ENCODE results near the gene KIDINS220.
A peak's percentile ranks its signal among the peaks of the same experiment; 100 is the strongest.

Gene KIDINS220

DNA sequence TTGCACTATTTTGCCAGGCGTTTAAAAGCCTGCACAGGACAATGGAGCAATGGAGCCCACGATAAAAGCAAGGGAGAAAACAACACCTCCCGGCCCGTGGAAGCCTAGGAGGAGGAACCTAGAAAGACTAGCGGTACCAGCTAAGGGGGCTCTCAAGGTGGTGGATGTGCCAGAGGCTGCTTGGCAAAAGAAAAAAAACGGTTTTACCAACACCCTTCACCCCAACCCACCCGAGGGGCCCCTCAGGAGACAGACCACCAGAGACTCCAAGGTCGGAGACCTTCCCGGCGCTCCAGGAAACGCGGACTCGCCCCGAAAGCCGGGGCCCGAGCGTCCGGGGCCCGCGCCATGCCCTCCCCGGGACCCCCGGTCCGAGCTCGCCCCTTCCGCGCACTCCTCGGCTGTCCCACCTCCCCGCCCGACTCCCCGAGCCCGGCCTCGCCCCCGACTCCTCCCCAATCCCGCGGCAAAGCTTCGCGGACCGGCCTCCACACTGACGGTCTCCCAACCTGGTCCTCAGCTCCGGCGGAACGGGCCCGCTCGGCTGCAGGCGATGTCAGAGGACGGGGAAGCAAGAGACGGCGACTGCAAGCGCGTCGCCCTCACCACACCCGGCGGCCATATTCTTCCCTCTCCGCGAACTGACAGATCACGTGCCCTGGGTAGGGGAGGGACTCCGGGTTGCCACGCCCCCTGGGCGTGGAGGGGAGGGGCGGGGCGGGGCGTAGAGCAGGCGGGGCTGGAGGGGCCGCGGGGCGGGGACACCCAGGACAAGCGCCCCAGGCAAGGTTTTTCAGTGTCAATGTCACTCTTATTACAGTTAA lies at the start of gene KIDINS220:
Gene KIDINS220, minus strand, starts transcription at position 643 of the 824 bp plus-strand sequence. CDS start 10,520 bp downstream, outside the sequence.
- FAIRE-seq (peak; percentile 82), DNase-seq (ENCODE audit: insufficient read length, low spot score) (peak; percentile 96)

DNA sequence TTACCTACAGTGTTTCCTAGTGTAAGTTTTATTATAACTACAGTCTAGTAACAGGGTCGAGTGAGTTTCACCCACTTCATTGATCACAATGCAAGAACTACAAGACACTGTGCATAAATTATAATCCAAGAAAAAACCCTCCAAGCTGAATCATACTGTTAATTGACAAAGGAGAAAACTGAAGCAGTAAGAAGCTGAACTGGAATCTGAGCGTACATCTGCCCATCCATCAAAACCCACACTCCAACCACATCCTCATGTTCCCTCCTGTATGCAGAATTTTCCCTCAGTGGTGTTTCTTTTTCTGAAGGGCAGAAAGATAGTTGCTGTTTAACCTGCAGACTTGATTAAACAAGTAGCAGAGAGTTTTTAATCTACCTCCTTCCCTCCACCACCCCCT lies 49.5 kb upstream of the KIDINS220 start:
- DNase-seq (ENCODE audit: insufficient read length, low spot score) (no peak), FAIRE-seq (no peak)

DNA sequence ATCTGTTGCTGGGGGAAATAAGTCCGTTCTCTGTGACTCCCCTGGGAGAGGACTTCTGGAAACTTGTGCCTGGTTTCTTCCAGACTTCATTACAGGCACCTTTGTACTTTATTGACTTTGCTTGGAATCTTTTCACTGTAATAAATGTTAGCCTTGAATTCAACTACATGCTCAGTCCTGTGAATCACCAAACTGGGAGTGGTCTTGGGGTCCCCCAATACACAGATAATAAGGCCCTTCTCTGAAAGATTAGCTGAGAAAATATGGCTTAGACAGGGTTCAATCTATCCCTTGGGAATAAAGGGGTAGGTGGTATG lies 48.7 kb upstream of the KIDINS220 start:
- DNase-seq (ENCODE audit: insufficient read length, low spot score) = no peak
- no peak for FAIRE-seq

DNA sequence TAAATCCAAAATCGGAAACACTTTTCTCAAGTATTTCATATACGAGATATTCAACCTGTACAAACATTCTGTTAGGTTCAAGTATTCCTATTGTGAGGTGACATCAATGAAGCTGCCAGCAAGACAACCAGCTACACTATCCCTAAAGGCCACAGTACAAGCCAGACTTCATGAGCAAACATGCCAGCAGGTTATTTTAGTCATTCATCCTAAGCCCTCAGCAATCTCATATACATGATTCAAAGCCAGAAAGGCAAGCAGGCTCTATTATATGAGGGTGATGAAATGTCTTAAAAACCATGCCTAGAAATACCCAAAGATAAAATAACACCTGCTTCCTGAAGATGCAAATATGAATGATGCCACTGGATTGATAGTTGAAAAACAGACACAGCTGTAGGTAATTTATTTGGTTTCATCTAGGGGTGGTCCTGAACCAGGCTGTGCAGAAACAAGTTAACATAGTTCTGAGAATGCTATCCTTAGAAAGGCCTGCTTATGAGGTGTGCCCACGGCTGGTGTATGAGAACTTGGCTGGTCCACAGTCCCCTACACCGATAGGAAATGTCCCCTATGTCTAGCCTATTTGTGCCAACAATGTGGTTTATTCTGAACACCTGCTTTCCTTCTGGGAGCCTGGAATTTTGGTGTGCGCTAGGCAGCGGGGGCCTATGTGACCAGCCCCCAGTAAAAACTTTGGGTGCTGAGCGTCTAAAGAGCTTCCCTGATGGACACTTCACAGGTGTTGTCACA lies 48.2 kb upstream of the KIDINS220 start:
- FAIRE-seq (no peak), DNase-seq (ENCODE audit: insufficient read length, low spot score) (no peak)

DNA sequence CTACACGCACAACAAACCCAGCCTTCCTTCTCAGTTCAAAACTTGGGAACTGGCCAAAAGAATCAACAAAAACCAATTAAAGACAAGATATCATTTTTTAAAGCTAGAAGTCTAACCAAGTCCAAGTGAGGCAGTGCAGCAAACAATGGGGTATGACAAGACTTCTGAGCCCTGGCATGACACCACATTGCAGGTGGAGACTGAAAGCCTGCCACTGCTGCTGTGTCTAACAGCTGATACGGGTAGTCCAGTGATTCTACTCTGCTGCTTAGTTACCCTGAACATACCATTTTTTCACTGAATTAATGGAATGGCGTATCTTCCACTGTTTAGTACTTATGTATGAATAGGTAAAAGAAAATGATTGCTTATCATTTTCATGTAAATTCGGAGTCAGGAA lies 47.4 kb upstream of the KIDINS220 start:
- FAIRE-seq (no peak), DNase-seq (ENCODE audit: insufficient read length, low spot score) (no peak)

DNA sequence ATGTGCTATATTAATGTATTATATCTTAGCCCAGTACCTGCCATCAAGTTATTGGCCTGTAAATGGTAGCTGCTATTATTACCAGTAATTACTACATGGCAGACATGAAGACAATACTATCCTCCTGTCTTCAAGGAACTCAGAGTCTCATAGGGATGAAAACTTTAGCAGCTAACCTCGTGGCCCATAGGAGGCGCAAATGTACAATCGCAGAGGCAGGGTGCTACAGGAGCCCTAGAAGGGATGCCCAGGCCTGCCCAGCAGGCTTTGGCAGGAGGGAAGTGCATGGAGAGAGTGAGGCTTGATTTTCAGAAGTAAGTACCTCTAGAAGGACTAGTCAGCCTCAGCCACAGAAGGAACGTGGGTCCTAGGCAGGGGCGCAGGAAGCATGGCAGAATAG lies 44.7 kb upstream of the KIDINS220 start:
- FAIRE-seq (no peak), DNase-seq (ENCODE audit: insufficient read length, low spot score) (no peak)

DNA sequence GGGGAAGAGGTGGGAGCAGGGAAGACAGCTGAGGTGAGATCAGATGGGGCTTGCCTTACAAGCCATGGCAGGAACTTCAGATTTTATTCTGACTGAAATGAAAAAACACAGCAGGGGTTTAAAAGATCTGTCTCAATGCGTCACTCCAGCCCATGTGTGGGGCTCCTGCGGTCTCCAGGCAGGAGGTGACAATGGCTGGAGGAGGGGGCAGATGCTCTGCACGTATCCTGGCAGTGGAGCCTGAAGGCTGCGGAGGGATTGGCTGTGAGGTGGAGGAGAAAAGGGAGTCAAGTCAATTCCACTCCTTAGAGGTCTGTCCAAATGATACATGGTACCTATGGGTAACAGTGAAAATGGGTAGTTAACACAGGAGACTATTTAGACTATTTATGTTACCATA lies 40.5 kb upstream of the KIDINS220 start:
- no peak for FAIRE-seq
- no peak for DNase-seq (ENCODE audit: insufficient read length, low spot score)

DNA sequence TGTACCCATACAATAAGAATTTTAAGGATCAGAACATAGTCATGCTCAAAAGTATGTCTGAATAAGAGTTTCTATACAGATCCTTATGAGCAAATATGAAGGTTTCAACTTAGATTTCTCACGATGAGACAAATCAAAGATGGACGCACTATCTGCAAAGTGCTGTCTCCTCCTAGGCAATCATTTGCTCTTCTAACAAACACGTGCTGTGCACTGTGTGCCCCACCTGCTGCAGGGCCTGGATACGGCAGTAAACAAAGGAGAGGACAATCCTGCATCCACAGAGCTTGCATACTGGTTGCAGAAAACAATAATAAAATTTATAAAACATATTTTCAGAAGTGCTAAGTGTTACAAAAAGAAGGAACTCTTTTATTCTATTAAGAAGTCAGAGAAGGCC lies 39.9 kb upstream of the KIDINS220 start:
- no peak for DNase-seq (ENCODE audit: insufficient read length, low spot score)
- no peak for FAIRE-seq

DNA sequence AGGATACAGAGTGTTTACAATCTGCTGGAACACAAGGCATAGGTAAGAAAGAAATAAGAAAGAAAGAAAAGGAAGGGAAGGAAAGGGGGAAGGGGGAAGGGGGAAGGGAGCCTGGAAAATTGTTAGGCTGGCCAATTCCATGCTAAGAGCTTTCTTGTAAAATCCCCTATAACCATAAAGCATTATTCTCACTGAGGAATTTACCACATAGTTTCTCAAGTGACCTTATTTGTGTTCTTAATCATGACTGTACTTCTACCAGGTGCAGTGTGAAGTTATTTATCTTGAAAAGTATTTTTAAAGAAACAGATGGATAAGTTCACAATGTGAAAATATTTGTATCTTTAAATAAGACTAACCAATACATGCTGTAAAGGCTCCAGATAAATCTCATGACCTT lies 39.2 kb upstream of the KIDINS220 start:
- FAIRE-seq = no peak
- DNase-seq (ENCODE audit: insufficient read length, low spot score) = no peak

DNA sequence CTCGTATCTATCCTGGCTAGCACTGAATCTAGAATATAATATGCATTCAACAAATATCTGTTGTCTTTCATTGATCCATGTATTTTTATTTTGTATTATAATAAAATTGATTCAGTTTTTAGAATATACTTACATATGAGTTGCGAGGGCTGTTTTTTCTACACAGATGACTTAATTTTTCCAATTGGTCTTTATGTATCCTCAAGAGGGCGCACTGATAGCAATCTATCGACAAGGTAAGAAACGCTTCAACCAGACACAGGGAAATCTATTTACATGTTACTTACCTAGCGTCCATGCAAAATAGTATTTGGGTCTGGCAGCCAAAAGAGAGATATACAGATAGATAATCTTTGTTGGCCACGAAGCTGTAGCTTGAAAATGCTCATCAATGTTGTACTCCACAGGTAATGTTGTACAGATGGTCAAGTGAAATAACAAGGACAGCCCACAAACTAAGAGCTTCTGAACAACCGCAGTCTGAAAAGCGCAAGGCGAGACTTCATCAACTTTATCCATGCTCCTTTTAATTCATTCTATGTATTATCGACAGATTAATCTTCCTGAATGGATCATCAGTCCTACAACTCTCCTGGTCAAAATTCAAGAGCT lies 35.5 kb upstream of the KIDINS220 start:
- DNase-seq (ENCODE audit: insufficient read length, low spot score) = peak; percentile 21
- no peak for FAIRE-seq

DNA sequence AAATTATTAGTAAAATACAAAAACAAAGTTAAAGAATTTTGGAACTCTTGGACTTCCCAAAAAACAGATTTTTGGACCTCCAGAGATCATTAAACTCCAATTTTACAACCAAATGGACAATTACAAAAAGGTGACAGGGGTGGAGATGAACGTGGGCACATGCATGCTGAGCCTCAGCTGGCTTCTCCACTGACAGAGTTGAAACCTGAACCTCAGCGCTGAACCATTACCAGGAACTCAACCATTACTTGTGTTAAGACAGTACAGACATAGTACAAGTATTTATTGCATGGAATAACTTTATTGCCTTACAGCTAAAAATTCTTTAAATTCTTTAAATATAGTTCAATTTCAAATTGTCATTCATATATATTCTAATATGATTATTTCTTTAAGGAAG lies 33.0 kb upstream of the KIDINS220 start:
- FAIRE-seq (no peak), DNase-seq (ENCODE audit: insufficient read length, low spot score) (no peak)

DNA sequence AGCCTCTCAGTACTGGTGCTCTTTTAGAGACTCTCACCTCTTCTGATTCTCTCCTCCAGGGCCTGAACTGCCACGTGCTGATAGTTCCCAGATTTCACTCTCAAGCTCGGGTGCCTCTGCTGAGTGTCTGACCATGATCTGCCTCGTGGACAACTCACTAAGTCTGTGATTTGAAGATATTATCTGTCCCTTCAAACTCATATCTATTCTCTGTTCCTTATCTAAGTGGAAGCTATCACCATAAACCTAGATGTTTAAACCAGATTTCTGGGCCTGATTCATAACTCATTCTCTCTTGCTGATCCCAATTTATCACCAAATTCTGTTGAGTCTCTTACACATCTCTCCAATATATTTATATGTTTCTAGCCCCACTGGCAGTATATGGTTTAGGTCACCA lies 29.9 kb upstream of the KIDINS220 start:
- DNase-seq (ENCODE audit: insufficient read length, low spot score) = no peak
- FAIRE-seq = no peak

DNA sequence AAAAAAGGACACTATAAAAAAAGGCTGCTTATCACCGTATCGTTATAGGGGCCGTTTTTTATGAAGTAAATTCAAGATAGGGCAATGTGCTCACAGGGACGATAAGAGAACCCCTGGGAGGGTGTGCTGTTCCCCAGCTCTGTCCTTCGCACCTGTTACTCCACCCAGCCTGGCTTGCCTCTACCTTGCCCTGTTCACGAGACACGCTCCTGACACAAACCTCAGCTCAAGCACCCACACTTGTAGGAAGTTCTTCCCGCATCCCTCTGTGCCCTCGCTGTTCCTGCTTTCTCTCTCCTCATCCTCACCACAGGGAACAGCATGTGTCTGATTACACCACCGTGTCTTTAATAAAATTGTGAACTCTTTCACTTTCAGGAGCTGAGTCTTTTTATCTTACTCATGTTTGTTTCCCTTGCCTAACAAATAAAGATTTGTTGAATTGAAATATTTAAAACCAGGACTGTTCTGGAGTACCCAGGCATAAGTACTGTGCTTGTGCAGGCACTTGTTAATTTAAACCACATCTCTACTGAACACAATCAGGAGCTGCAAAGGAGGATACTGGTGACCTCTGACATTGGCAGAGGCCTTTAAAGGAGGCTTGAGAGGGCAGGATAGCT lies 26.0 kb upstream of the KIDINS220 start:
- FAIRE-seq = no peak
- no peak for DNase-seq (ENCODE audit: insufficient read length, low spot score)

DNA sequence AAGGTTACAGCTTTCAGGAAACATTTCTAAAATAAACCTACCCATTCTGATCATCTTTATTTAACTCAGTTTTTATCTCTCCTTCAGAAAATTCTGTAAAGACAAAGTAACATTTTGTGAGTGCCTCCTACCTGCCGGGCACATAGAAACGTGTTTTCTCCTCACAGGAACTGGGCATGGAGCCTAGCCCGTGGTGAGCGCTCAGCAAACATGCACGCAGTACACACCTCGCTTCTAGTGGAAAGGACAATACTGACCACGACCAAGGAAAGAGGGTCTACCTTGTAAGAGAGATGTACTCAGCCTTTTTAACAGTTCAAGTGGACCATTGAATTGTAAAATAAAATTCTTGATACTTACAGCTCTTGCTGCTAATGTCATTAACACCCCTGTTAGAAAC lies 24.8 kb upstream of the KIDINS220 start:
- no peak for DNase-seq (ENCODE audit: insufficient read length, low spot score)
- no peak for FAIRE-seq

DNA sequence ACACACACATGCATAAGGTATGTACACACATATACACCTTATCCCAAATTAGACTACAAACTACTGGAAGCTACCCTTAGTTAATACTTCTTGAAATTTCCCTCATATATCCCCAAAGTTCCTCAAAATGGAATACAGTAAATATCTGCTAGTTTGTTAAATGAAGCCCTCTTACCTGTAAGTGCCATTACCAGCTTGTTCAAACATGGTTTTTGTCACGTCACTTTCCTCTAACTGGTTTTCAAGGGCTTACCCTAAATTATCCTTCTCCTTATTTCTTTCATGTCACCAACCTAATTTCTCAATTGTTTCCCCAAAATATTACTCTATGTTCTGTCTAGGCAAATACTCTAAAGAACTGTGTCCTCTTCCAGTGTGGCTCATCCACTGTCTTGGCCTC lies 24.4 kb upstream of the KIDINS220 start:
- FAIRE-seq = no peak
- DNase-seq (ENCODE audit: insufficient read length, low spot score) = no peak

DNA sequence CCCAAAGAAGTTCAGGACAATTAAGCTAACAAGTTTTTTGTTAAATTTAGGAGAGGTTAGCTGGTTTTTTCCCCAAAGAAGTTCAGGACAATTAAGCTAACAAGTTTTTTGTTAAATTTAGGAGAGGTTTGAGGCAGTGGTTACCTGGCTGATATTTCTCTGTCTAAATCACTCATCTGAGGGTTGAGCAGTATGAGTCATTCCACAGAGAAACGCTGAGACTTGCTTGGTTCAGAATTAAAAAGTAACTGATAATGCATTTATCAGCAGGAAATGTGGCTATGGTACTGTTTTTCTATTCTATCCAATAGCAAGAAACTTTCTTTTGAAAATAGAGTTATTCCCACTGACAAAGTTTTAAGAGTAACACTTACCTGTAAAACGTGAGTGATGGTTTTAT lies 22.8 kb upstream of the KIDINS220 start:
- DNase-seq (ENCODE audit: insufficient read length, low spot score) (no peak), FAIRE-seq (no peak)

DNA sequence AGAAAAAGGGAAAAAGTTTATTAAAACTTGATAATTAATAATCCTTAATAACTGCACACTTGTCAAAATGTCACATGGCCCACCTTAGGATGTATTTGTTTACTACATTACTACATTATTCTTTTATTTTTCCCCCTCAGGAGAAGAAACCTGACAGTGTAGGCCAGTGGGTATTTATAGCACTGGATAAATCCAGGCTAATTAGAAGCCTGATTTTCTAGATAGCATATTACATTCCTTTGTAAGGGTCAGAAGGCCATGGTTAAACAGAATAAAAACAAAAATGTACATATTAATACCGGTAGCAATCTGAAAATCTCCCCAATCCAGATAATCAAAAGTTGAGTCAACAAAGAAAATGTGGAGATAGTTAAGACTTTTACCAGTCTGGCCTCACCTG lies 21.5 kb upstream of the KIDINS220 start:
- DNase-seq (ENCODE audit: insufficient read length, low spot score) (no peak), FAIRE-seq (no peak)

DNA sequence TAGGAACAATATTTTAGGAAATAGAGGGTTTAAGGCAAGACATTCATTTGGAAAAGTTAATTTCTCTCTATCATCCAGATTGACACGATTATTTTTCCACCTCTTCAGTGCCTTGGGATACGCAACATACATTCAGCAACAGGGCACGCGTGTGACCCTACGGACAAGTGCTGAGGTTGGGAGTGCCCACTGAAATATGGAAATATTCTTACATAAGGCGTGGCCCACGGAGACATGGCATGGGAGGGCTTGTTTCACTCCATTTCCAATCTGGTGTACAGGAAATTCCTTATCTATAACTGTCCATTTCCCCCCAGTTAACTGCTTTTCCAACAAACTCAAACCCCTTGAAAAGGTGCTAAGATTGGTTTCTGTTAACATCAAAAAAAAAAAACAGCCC lies 20.9 kb upstream of the KIDINS220 start:
- no peak for DNase-seq (ENCODE audit: insufficient read length, low spot score)
- FAIRE-seq = no peak

DNA sequence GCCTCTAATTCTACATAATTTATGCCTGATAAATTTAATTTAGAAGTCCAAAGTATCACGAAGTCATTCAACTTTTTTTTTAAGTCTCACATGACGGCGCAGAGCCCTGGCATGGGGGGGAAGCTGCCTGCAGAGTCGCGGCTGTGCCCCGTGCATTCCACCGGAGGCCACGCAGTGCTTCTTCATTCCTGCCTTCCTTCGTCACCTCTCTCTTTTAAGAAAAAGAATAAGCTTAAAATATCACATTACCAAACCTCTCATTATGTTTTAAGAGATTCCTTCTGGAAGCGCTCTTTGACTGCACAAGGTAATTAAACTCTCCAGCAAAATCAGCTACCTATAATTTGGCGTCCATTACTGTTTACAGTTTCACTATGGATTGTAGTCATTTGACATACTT lies 20.3 kb upstream of the KIDINS220 start:
- no peak for DNase-seq (ENCODE audit: insufficient read length, low spot score)
- no peak for FAIRE-seq

DNA sequence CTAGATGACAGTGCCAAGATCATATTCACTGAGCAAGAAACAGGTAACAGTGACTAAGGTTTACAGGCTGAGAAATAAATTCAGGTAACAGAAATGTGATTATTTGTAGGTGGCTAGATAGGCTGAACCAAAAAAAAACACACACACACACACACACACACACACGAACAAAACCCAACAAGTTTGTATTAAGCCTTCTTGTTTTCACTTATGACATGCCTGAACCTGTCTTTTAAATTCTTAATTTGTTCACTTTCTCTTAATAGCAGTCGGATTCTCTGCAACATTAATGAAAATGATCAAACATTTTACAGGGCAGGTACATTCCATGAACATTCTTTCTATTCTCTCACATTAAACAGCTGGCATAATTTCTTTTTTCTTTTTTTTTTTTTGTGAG lies 18.8 kb upstream of the KIDINS220 start:
- DNase-seq (ENCODE audit: insufficient read length, low spot score) = no peak
- no peak for FAIRE-seq

DNA sequence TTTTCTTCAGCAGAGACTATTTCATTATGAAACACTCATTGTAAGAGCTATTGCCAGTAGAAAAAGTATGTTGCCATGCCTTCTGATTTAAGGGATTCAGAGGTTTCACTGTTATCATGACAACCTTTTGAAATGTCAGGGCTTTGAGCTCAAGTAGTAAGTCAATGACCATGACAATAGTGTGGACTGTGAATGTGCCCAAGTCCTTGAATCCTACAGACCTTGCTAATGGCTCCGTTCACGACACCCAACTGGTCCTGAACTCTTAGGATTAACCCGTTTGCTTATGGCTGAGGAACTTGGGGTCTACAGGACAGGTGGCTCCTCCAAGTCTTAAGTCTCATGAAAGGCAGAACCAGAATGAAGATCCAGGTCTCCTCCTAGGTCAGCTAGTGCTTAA lies 17.6 kb upstream of the KIDINS220 start:
- FAIRE-seq = no peak

DNA sequence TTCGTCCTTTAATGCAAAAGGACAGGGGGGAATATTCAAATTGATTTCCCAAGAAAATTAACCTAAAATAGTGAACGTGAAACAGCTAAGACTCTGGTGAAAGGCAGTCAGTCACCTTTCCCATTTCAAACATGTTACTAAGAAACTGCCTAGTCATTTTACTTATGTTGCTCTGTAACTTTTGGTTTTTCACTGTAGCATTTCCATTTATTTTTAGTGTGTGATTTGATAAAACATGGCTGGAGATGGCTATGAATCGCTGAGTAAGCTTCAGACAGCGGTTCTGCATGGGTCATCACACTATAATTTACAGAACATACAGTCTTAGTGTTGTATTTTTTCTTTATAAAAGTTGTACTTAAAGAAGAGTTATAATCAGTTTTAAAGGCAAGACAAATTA lies 16.0 kb upstream of the KIDINS220 start:
- DNase-seq (ENCODE audit: insufficient read length, low spot score) (no peak), FAIRE-seq (no peak)

More for the DNA sequence above, 17.6 kb upstream of the KIDINS220 start:
- no peak for DNase-seq (ENCODE audit: insufficient read length, low spot score)
